HCT116 (cell line): ENCODE measurements around the gene CELA2B. TPM values are rescaled to one million over a fixed set of nuclear protein-coding genes. Genes with fewer than 3 reads are reported as not detected.

Experiments
- CBX3 ChIP-seq: IDR thresholded peaks from 2 replicates; pipeline ENCODE4 v1.6.1; 2012; ENCODE audit warnings: low read depth
- EZH2 ChIP-seq: fragments of 200-600 bp; sonication (generic); IDR thresholded peaks from 2 replicates; pipeline ENCODE4 v1.6.1; 2017; ENCODE audit warnings: antibody characterized with exemption, mixed run types
- EZH2phosphoT487 ChIP-seq: fragments of 200-600 bp; IDR thresholded peaks from 2 replicates; pipeline ENCODE4 v1.6.1; 2018; ENCODE audit warnings: antibody characterized with exemption, borderline replicate concordance
- FOSL1 ChIP-seq: IDR thresholded peaks from 2 replicates; pipeline ENCODE4 v1.6.1; 2012; ENCODE audit warnings: low read depth
- POLR2AphosphoS5 ChIP-seq: IDR thresholded peaks from 2 replicates; pipeline ENCODE4 v1.6.1; 2011; ENCODE audit warnings: mild to moderate bottlenecking, low read depth, low read length, moderate library complexity
- ZFX ChIP-seq: fragments of 450-650 bp; IDR thresholded peaks from 2 replicates; pipeline ENCODE4 v1.6.1; 2017
- ZNF274 ChIP-seq: fragments of 200-500 bp; sonication (Bioruptor generic); IDR thresholded peaks from 2 replicates; pipeline ENCODE4 v1.6.1; 2014; ENCODE audit warnings: mild to moderate bottlenecking, low read depth, low read length, inconsistent platforms
- total RNA-seq: library from RNA; stranded (reverse); gene quantifications from one replicate; pipeline ENCODE4 v1.2.1, GENCODE V29; 2021; ENCODE audit not compliant: unreplicated experiment
- TF ChIP-seq, protein P1 (sequence below): IDR thresholded peaks from 2 replicates; pipeline ENCODE4 v1.6.1; 2011; ENCODE audit warnings: mild to moderate bottlenecking, low read length, moderate library complexity; ENCODE audit not compliant: insufficient replicate concordance; ENCODE audit errors: extremely low read depth

Gene CELA2B
- total RNA-seq, 1 experiment from 2014 or later = not detected

DNA sequence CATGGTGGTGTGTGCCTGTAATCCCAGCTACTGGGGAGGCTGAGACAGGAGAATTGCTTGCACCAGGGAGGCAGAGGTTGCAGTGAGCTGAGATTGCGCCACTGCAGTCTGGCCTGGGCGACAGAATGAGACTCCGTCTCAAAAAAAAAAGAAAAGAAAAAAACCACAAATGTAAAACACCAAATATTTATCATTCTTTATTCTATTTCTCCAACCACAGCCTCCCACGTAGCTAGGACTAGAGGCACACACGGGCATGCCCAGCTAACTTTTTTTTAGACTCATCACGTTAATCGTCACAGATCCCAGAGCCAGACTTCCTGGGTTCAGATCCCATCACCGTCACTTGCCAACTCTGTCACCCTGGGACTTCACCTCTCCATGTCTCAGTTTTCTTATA is 64.3 kb downstream of the CELA2B start (continued):
- TF ChIP-seq POLR2AphosphoS5 (no peak), CBX3 (no peak), ZFX (no peak), EZH2phosphoT487 (no peak), EZH2 (no peak), ZNF274 (no peak), FOSL1 (no peak)
- TF ChIP-seq, protein P1, sequence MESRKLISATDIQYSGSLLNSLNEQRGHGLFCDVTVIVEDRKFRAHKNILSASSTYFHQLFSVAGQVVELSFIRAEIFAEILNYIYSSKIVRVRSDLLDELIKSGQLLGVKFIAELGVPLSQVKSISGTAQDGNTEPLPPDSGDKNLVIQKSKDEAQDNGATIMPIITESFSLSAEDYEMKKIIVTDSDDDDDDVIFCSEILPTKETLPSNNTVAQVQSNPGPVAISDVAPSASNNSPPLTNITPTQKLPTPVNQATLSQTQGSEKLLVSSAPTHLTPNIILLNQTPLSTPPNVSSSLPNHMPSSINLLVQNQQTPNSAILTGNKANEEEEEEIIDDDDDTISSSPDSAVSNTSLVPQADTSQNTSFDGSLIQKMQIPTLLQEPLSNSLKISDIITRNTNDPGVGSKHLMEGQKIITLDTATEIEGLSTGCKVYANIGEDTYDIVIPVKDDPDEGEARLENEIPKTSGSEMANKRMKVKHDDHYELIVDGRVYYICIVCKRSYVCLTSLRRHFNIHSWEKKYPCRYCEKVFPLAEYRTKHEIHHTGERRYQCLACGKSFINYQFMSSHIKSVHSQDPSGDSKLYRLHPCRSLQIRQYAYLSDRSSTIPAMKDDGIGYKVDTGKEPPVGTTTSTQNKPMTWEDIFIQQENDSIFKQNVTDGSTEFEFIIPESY = no peak

Other genes with a start within 250 kb of the CELA2B start
- 3.5 TPM for gene FHAD1, start 228.9 kb upstream of the CELA2B start, total RNA-seq
- 69.7 TPM for gene EFHD2, start 66.2 kb upstream of the CELA2B start, total RNA-seq
- 3.2 TPM for gene CTRC, start 37.7 kb upstream of the CELA2B start, total RNA-seq
- 1.6 TPM for gene CELA2A, start 19.4 kb upstream of the CELA2B start, total RNA-seq
- 10.6 TPM for gene CASP9, start 48.1 kb downstream of the CELA2B start, total RNA-seq
- 20.6 TPM for gene DNAJC16, start 50.7 kb downstream of the CELA2B start, total RNA-seq
- not detected for gene AGMAT, start 108.9 kb downstream of the CELA2B start, total RNA-seq
- 26.3 TPM for gene DDI2, start 141.4 kb downstream of the CELA2B start, total RNA-seq
- gene PLEKHM2, start 208.2 kb downstream of the CELA2B start, total RNA-seq = 38.5 TPM